GM12801 (cell line): ENCODE measurements around the gene FRYL.

Experiments used
- TF ChIP-seq, protein P1 (sequence below): IDR thresholded peaks from one replicate; pipeline ENCODE4 v1.5.1; 2011; ENCODE audit warnings: control low read depth; ENCODE audit not compliant: insufficient read length; ENCODE audit errors: extremely low read depth

The FRYL gene

DNA sequence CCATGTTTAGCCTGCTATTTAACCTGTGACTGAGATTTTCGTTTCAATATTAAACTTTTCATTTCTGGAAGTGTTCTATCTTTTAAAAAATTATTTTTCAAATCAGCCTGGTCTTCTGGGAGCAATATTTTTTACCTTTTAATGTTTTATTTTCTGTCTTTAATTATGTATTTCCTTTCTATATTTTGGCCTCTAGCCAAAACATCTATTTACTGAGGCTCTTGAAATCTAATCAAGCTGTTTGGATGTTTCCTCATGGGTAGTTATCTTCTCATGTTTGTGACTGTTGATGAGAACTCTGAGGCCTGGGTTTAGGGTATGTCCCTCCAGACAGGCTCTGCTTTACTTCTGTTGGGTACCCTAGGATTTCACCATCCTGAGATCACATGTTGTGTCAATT, 307.3 kb downstream of the FRYL start:
- TF ChIP-seq, protein P1, sequence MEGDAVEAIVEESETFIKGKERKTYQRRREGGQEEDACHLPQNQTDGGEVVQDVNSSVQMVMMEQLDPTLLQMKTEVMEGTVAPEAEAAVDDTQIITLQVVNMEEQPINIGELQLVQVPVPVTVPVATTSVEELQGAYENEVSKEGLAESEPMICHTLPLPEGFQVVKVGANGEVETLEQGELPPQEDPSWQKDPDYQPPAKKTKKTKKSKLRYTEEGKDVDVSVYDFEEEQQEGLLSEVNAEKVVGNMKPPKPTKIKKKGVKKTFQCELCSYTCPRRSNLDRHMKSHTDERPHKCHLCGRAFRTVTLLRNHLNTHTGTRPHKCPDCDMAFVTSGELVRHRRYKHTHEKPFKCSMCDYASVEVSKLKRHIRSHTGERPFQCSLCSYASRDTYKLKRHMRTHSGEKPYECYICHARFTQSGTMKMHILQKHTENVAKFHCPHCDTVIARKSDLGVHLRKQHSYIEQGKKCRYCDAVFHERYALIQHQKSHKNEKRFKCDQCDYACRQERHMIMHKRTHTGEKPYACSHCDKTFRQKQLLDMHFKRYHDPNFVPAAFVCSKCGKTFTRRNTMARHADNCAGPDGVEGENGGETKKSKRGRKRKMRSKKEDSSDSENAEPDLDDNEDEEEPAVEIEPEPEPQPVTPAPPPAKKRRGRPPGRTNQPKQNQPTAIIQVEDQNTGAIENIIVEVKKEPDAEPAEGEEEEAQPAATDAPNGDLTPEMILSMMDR, result no peak

DNA sequence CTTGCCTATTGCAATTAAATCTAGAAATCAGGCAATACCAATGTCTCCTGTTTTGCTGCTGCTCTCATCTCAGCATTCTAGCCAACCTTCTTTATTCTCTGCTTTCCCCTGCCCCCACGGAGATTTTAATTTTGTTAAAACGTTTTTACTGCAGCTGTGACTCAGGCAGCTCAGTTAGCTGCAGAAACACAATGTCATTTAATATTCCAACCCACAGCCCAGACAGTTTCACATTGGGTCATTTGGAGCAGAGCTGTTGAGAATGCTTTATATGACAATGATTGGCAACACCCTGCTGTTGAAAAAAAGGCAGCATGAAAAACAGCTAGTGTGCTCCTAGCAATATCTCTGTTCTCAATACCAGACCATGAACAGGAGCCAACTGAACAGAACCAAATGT, 309.5 kb downstream of the FRYL start:
- TF ChIP-seq, protein P1, result no peak

DNA sequence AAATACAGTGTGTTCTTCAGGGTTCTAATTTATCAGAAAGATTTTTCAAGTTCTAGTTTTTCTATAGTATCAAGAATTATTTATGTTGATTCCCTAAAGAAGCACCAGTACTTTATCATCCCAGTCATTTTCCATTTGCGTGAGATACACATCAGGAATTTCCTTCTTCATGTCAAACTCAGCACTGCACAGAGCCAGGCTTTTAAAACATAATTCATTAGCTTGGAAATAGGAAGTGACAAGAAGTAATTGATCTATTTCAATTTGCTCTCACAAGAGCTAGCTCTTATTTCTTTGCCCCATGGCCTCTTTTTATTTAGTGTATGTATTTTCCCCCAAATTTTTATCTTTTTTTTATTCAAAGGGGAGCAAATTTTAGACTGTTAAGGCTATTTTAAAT, 309.9 kb downstream of the FRYL start:
- TF ChIP-seq, protein P1, result no peak

DNA sequence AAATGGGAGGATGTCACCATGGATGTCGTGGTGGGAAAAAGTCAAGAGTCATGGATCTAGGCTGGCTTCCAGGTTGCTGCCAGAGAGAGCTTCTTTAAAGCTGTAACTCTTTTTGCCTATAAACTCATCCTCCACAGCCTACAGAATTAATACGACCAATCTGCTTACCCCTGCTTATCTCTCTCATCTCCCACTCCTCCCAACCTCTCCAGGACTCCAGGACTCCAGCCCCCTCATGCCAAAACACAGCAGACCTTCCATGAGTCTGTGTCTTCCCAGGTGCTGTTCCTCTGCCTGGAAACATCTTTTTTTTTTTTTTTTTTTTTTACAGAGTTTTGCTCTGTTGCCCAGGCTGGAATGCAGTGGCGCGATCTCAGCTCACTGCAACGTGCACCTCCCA, 312.2 kb downstream of the FRYL start:
- TF ChIP-seq, protein P1, result no peak

DNA sequence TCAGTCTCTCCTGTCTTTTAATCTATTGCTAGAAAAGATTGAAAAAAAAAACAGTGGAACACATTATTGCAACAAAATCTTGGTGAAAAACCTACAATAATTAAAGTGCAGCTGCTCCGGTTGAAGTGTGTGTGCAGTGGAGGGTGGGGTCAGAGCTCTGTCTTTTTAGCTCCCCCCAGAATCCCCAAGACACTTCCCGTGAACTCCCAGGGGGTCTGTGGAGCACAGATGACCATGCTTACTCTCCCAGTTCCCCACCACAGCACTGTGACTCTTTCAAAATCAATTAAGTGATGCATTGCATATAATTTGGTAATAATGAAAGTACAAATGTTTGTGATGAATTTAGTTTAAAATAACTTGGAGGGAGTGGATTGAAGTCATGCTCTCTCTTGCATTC, 312.6 kb downstream of the FRYL start:
- TF ChIP-seq, protein P1, result no peak

DNA sequence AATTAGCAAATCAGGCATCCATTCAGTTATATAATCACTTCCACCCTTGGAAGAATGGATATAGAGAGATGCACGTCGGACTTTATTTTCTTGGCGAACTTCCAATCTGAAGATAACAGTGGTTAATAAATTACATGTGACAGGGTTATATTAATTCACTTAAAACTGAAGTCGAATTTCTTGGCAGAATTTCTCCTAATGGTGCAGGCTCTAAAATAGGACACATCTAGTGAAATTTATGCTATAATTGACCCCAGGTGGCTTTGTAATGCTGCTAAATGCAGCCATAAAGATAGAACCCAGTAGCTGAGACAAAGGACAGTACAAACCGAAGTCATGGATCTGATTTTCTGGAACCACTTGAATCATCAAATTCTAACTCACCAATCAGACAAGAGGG, 317.7 kb downstream of the FRYL start:
- TF ChIP-seq, protein P1, result no peak

DNA sequence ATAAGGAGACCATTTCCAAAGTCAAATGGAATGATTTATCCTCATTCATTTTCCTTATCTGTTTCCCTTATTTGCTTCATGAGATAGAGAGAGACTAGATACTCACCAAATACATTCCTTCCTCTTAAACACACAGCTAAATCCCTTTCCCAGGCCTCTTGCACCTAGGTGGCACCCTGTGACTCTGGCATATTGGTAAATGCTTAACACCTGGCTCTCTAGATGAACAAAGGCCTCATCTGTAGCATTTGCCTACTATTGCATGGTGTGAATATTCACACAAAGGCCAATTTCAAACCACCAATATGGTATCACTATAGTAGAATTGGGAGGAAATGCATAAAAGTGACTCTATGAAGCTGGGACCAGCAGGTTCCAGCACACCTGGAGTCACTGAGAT, 319.1 kb downstream of the FRYL start:
- TF ChIP-seq, protein P1, result no peak

DNA sequence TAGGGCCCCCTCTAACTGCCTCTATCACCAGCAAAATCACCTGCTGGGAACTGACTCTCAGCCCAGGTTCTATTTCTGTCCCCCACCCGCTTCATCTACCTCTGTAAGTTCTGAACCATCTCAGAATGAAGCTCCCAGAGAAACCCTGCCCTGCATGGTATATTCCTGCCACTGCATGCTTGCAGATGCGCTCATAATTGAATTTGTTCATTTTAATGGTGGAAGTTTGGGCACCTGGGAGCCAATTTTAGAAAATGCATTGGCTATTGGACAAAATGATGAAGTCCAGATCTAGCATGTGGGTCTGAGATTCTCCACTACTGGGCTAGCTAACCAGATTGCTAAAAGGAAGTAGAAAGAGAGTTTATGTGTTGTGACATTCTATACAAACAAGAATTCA, 325.5 kb downstream of the FRYL start:
- TF ChIP-seq, protein P1, result no peak
